Fibroblast of villous mesenchyme (primary cell): ENCODE data around the gene CLMN. TPM values are rescaled to one million over a fixed set of nuclear protein-coding genes. Genes with fewer than 3 reads are reported as not detected.

Source experiments
- DNase-seq: peaks from one replicate; pipeline ENCODE4 v3.0.0-alpha.2; 2010; ENCODE audit warnings: low read depth
- H3K4me3 ChIP-seq: 2 replicates; pipeline ENCODE4 v1.5.1; 2011; ENCODE audit warnings: low read depth, mild to moderate bottlenecking, low read length
- total RNA-seq: library from RNA; depleted of rRNA; stranded (reverse); fragments of >200 nt; gene quantifications from 2 replicates; pipeline ENCODE4 v1.2.3, GENCODE V29; 2012
- TF ChIP-seq, protein P1 (sequence below): IDR thresholded peaks from 2 replicates; pipeline ENCODE4 v1.5.1; 2012; ENCODE audit warnings: low read depth, mild to moderate bottlenecking, low read length; ENCODE audit not compliant: insufficient read depth

CLMN gene
- total RNA-seq, 1 donor: 0.43 TPM

DNA sequence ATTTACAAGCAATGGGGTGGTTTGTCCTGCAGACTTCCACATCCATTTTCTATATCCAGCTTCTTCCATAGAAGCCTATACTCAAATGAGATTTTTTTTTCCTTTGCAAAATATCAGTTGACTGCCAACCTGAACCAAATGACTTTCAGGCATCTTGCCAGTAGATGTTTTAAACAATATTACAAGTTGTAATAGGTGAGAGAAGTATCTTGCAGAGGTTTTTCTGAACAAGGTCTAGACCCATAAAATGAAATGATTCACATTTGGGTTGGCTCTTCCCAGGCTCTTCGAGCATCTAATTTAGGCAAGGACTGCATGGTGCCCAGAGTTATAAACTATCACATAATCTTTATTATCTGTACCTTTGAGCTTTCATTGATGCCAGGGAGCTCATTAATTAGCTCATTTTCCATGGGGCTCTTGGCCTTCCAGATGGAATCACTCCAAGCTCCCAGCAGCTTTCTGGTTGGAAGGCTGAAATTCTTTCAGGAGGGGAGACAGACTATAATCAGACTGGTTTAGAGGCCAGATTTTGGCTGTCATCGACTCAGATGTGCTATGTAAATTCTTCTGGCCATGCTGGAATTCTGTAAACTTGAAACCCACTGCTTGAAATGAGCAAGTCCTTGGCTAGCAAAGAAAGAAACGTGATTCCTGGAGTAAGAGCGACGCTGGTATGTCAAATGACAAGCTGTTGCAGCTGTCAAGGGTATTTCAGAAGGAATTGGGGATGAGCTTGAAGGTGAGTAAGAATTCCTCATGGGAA is 130.2 kb downstream of the CLMN start:
- peak; percentile 70 for DNase-seq

DNA sequence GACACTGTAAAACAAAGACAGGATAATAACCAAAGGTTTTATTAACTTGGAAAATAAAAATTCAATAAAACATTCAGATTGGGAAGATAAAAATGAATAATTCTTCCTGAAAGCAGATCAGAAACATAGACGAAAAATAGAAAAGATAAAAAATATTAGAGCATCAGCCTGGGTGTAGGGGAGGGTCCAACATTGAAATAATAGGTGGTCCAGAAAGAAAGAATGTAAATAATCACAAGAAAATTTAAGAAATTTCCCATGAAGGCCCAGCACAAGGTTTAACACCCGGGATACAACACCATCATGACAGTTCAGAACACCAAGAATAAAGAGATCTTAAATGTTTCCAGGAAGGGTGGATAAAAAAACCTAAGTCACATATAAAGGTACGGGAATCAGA is 131.3 kb downstream of the CLMN start:
- no peak overlapping the region for H3K4me3 ChIP-seq

More for the DNA sequence above, 130.2 kb downstream of the CLMN start:
- TF ChIP-seq, protein P1, sequence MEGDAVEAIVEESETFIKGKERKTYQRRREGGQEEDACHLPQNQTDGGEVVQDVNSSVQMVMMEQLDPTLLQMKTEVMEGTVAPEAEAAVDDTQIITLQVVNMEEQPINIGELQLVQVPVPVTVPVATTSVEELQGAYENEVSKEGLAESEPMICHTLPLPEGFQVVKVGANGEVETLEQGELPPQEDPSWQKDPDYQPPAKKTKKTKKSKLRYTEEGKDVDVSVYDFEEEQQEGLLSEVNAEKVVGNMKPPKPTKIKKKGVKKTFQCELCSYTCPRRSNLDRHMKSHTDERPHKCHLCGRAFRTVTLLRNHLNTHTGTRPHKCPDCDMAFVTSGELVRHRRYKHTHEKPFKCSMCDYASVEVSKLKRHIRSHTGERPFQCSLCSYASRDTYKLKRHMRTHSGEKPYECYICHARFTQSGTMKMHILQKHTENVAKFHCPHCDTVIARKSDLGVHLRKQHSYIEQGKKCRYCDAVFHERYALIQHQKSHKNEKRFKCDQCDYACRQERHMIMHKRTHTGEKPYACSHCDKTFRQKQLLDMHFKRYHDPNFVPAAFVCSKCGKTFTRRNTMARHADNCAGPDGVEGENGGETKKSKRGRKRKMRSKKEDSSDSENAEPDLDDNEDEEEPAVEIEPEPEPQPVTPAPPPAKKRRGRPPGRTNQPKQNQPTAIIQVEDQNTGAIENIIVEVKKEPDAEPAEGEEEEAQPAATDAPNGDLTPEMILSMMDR: no peak
- H3K4me3 ChIP-seq: no peak overlapping the region

DNA sequence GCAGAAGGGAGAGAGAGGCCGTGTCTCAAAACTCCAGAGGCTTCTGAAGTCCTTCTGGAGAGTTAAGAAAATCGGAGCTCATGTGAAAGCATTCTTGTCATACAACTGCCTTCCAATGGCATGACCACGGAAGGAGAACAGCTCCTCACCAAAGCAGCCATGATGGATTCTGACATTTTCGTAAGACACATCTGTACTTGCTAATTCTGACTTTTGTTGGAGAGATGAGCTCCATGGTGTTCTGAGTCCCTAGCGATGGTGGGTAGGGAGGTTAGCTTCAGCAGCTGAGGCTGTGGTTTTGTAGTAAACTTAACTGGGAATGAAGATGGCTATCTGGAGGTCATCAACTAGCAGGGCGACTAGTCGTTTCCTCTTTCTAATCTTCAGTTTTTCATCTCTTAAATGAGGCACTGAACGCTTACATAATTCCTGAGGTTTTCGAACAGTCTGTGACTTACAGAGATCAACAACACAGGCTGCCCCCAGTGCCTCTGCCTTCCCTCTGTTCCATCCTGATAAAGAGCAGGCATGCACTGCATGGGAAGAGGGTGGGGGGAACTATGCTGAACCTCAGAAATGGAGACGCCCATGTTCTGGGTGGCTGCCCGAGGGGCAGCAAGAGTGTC is 133.8 kb downstream of the CLMN start:
- TF ChIP-seq, protein P1: no peak
- peak overlapping the region; percentile 34 for H3K4me3 ChIP-seq
- DNase-seq: peak; percentile 87

More for the DNA sequence above, 131.3 kb downstream of the CLMN start:
- no peak for DNase-seq
- TF ChIP-seq, protein P1: no peak

DNA sequence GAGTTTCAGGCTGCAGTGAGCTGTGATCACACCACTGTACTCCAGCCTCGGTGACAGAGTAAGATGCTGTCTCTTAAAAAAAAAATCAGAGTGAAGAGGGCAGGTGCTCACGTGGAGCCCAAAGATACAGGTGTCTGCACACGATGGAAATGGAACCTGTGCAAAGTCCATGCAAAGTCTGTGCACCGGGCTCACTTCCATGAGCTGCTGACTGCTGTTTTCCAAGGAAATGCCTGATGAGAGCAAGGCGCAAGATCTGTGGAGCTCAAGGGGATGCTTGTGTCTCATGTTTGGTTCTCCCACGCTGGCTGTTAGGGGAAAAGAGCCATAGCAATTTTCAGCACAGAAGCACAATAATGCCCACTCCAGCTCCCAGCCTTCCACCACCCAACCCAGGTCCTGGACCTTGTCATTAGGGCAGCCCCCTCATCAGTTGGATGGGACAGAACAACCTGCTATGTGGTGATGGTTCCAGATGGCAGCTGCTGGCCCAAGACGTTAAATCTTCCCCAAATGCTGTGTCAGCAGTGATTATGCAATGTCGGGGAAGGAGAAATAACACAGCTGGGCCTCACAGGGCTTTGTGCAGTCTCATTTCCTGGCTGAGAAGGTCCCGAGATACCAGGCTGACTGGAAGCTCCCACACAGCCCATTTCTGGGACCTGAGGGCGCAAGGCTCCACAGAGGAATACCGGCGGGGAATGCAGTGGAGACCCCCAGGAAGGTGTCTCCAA is 134.5 kb downstream of the CLMN start:
- TF ChIP-seq, protein P1: no peak
- peak overlapping the region; percentile 34 for H3K4me3 ChIP-seq
- DNase-seq: peak; percentile 92

DNA sequence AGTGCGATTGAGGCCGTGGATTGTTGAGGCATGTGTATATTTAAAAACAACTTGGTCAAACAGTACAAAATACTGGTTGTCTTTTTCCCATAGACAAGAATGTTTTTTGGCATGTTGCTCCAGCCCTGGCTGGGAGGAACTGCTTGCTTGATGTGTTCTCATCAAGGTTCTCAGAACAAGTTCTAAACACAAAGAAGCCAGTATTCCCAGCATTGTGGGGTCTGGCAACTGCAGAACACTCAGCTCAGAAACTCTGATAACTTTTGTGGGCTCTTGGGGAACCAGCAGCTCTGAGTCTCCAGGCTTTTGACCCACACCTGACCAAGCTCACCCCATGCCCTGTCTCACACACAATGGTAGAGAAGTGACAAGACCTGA is 135.3 kb downstream of the CLMN start:
- H3K4me3 ChIP-seq: no peak overlapping the region
- DNase-seq: peak; percentile 28
- TF ChIP-seq, protein P1: no peak

DNA sequence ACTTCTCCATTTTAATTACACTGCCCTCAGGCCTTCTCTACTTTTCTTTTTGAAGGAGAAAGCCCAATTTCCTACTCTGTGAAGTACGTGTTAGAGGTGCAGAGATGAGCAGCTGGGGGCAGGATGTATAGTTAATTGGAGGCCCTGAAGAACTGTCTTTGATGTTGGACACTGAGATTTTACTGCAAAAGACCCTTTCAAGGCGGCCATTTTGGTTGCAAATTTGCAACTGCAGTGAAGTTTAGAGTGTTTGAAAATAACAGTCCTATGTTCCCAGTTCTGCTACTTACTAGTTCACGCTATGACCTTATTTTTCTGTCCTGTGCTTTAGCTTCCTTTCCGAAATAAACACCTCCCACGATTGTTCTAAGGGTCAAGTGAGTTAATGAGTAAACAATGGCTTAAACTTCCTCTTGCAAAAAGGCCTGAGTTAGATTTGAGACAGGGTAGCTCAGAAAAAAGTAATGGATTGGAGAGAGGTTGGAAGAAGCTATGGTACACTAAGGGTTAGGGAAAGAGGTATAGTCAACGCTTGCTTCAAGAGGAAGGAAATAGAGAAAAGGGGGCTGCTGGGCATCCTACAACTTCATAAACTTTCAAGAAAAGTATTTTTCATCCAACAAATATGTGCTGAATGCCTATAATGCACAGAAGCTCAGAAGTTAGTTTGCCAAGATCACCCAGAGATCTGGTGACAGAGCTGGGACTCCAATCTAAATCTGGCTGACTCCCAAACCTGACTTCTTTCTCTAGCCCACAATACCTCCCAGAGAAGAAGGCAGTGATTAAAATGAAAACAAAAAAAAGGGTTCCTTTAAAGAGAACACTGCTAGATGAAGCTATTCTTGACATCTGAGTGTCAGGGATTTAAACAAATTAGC is 135.9 kb downstream of the CLMN start:
- TF ChIP-seq, protein P1: no peak
- peak; percentile 36 for DNase-seq
- no peak overlapping the region for H3K4me3 ChIP-seq
